ENCODE measurements around the gene P3H3. TPM values are rescaled to one million over a fixed set of nuclear protein-coding genes. Genes with fewer than 3 reads are reported as not detected.

The P3H3 gene
- polyA plus RNA-seq, 2 of the 4 experiments (the other 2 are of a cell fraction): 8.6 to 21.9 TPM

GRCh38 chr12:6847676-6848075, 19.5 kb downstream of the P3H3 start:
- 89% methylated on average over 2 of the region's 2 CpGs for WGBS (ENCODE audit: missing lambda C conversion rate)

DNA sequence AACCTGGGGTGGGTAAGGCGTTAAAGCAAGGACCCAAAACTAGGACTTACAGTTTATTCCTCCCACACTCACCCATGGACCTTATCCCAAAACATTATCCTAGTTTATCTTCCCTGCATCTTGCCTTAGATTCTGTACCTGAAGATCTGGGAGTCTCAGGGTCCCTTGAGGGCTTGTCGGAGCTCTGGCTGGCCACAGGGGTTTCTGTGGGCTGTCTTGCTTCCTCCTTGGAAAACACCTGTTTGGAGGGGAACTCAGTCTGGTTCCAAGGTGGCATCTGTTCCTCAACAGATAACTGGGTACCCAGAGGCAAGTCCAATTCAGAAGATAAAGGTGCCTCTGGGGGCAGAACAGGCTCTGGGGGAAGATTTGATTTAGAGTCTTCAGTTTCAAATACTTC, 21.2 kb downstream of the P3H3 start:
- Histone ChIP-seq H3K4me3 (no peak overlapping the region), H3K4me2 (peak overlapping the region; percentile 70; the same call in 1 of the 3 replicates), H3K9me3 (no peaks in the 10 kb centered on the region), H3K27ac (no peak overlapping the region), H3K4me1 (peaks cover 23% of the 10 kb centered on the region)
- TF ChIP-seq PHF8 (IDR thresholded peaks at IDR 0.05; ENCODE audit: borderline replicate concordance, low read depth): no peak
- TF ChIP-seq REST (IDR thresholded peaks at IDR 0.05): no peak
- TF ChIP-seq JUN (IDR thresholded peaks at IDR 0.05): no peak
- TF ChIP-seq ZSCAN20 (CRISPR knock-in tag; IDR thresholded peaks at IDR 0.05): no peak
- ChIA-PET CTCF (interaction anchor here (0.6 to 10.1 kb wide), 6 partner anchors 12 to 93 kb away, joined by 3 to 117 read pairs (median 4); no protein-coding TSS in a partner anchor), POLR2A (no interaction called here)
- DNase-seq (ENCODE audit: low read depth in 1 of 2, low spot score in 1 of 2): no peak
- no peak for ATAC-seq
- no peak for FAIRE-seq
- WGBS (ENCODE audit: missing lambda C conversion rate): 95% methylated on average over 2 of the region's 2 CpGs

More at GRCh38 chr12:6847676-6848075, 19.5 kb downstream of the P3H3 start:
- TF ChIP-seq BCL3 (IDR thresholded peaks at IDR 0.05): no peak
- TF ChIP-seq, protein P1, sequence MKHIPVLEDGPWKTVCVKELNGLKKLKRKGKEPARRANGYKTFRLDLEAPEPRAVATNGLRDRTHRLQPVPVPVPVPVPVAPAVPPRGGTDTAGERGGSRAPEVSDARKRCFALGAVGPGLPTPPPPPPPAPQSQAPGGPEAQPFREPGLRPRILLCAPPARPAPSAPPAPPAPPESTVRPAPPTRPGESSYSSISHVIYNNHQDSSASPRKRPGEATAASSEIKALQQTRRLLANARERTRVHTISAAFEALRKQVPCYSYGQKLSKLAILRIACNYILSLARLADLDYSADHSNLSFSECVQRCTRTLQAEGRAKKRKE (CRISPR knock-in tag; IDR thresholded peaks at IDR 0.05; ENCODE audit: low read depth): no peak
- no peak for TF ChIP-seq BHLHE40 (IDR thresholded peaks at IDR 0.05; ENCODE audit: low read depth, low read length)
- no peak overlapping the region for H3K27ac ChIP-seq
- no peak overlapping the region for H3K4me2 ChIP-seq
- FAIRE-seq (no peak), ATAC-seq (no peak), DNase-seq (ENCODE audit: low read depth in 1 of 2, low spot score in 1 of 2) (no peak)
- H3K9me3 ChIP-seq: no peaks in the 10 kb centered on the region
- ChIA-PET POLR2A (no interaction called here), CTCF (interaction anchor here (0.8 to 10.1 kb wide), 9 partner anchors 11 to 94 kb away, joined by 3 to 117 read pairs (median 4); partner anchors contain the start of gene MLF2)
- no peak overlapping the region for H3K4me3 ChIP-seq
- H3K4me1 ChIP-seq: peaks cover 12% of the 10 kb centered on the region

DNA sequence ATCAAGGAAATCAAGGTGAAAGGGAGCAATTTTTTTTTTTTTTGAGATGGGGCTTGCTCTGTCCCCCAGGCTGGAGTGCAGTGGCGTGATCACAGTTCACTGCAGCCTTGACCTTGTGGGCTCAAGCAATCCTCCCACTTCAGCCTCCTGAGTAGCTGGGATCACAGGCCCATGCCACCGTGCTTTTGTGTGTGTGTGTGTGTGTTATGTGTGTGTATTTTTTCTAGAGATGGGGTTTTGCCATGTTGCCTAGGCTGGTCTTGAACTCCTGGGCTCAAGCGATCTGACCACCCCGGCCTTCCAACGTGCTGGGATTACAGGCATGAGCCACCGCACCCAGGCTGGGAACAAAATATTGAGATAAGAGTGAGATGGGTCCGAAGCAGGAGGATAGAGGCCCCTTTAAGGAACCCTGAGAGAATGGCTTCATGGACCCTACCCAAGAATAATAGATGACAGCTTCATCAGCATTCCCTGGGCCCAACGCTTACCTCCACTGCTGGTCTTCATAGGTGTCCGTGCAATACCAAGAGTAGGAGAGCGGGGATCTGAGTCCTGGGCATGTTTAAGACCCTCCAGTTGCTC, 21.9 kb downstream of the P3H3 start:
- H3K9me3 ChIP-seq: no peaks in the 10 kb centered on the region
- peak overlapping the region; percentile 70 for H3K4me2 ChIP-seq
- H3K4me1 ChIP-seq: peaks cover 23% of the 10 kb centered on the region
- H3K27ac ChIP-seq: peak overlapping the region in 1 of 2 experiments; percentile 89; a peak in 4 of 6 replicates
- H3K4me3 ChIP-seq: peak overlapping the region; percentile 50
- POLR2A ChIA-PET: no interaction called here
- CTCF ChIA-PET: interaction anchor here (1.2 to 10.1 kb wide), 3 partner anchors 12 to 72 kb away, joined by 3 to 117 read pairs (median 4); no protein-coding TSS in a partner anchor
- FAIRE-seq (no peak), ATAC-seq (no peak), DNase-seq (ENCODE audit: low read depth in 1 of 2, low spot score in 1 of 2) (no peak)
- TF ChIP-seq FOXS1 (CRISPR knock-in tag; IDR thresholded peaks at IDR 0.05) (no peak), FOSB (CRISPR knock-in tag; IDR thresholded peaks at IDR 0.05) (no peak), ZFP36 (IDR thresholded peaks at IDR 0.05; ENCODE audit: borderline replicate concordance, partially characterized antibody) (no peak), CBX8 (IDR thresholded peaks at IDR 0.05) (no peak), ZSCAN20 (CRISPR knock-in tag; IDR thresholded peaks at IDR 0.05) (no peak), HDAC2 (IDR thresholded peaks at IDR 0.05) (no peak), JUNB (IDR thresholded peaks at IDR 0.05) (no peak), HEYL (CRISPR knock-in tag; IDR thresholded peaks at IDR 0.05) (no peak), EHMT2 (IDR thresholded peaks at IDR 0.05; ENCODE audit: low read depth) (no peak), EP300 (IDR thresholded peaks at IDR 0.05) (no peak), MYC (IDR thresholded peaks at IDR 0.05; ENCODE audit: borderline replicate concordance, low read length) (no peak), HOXA7 (CRISPR knock-in tag; IDR thresholded peaks at IDR 0.05) (no peak), NPAS2 (CRISPR knock-in tag; IDR thresholded peaks at IDR 0.05; ENCODE audit: borderline replicate concordance) (no peak), JUN (IDR thresholded peaks at IDR 0.05) (no peak), ESRRA (IDR thresholded peaks at IDR 0.05; ENCODE audit: borderline replicate concordance, low read length) (no peak), USF2 (IDR thresholded peaks at IDR 0.05) (no peak)
- 67% methylated on average over 10 of the region's 10 CpGs for WGBS (ENCODE audit: missing lambda C conversion rate)

Measured in A549 (cell line).